Transverse colon (tissue), 4 donors: ENCODE data around the gene RAX.

ENCODE experiments used
- CTCF ChIP-seq, 5 experiments: fragments of 200-600 bp in 3 of 5; fragments of 450-650 bp in 2 of 5; sonication (generic) in 3 of 5; IDR thresholded peaks; 1 replicate in 2 of 5; 2 replicates in 3 of 5; pipeline ENCODE4 v1.5.1; 2016 to 2017; ENCODE audit warnings: antibody characterized with exemption in 5 of 5, inconsistent platforms in 3 of 5, mild to moderate bottlenecking in 2 of 5, moderate library complexity in 1 of 5
- POLR2A ChIP-seq: fragments of 450-650 bp; IDR thresholded peaks from one replicate; pipeline ENCODE4 v1.6.1; 2016; ENCODE audit warnings: antibody characterized with exemption, mild to moderate bottlenecking, moderate library complexity
- POLR2AphosphoS5 ChIP-seq, 3 donors: sonication (generic); formaldehyde crosslinking; IDR thresholded peaks; one replicate each; pipeline ENCODE4 v1.6.1; 2016; ENCODE audit warnings: antibody characterized with exemption in 3 of 3

GRCh38 chr18:59293317-59293716, 20.1 kb upstream of the RAX start:
- no peak for TF ChIP-seq CTCF (IDR thresholded peaks at IDR 0.05)
- no peak for TF ChIP-seq POLR2A
- no peak for TF ChIP-seq POLR2AphosphoS5 (IDR thresholded peaks at IDR 0.05)
